Measurements from ENCODE around the gene SECTM1.

SECTM1 gene

GRCh38 chr17:82332669-82333278 is 792 bp downstream of the SECTM1 start:
- H3K4me3 ChIP-seq: peak overlapping the region; percentile 77
- peak overlapping the region in 1 of 2 donors; percentile 63 for H3K27ac ChIP-seq
- no peak for DNase-seq (ENCODE audit: low spot score)
- TF ChIP-seq CTCF (IDR thresholded peaks at IDR 0.05): no peak

- no peak for TF ChIP-seq CTCF (IDR thresholded peaks at IDR 0.05)
- no peak overlapping the region for H3K27ac ChIP-seq
- DNase-seq (ENCODE audit: low spot score): no peak
- no peak overlapping the region for H3K4me3 ChIP-seq
Observed at GRCh38 chr17:82331345-82331939, 2.1 kb downstream of the SECTM1 start.

- no peak overlapping the region for H3K27ac ChIP-seq
Observed at GRCh38 chr17:82330322-82331239, 3.0 kb downstream of the SECTM1 start.

GRCh38 chr17:82329683-82330321 is 3.8 kb downstream of the SECTM1 start:
- DNase-seq (ENCODE audit: low spot score): no peak
- H3K4me3 ChIP-seq: no peak overlapping the region
- no peak overlapping the region for H3K27ac ChIP-seq
- TF ChIP-seq CTCF (IDR thresholded peaks at IDR 0.05): no peak

More at GRCh38 chr17:82330322-82331239, 3.0 kb downstream of the SECTM1 start:
- no peak for TF ChIP-seq CTCF (IDR thresholded peaks at IDR 0.05)
- no peak overlapping the region for H3K4me3 ChIP-seq
- DNase-seq (ENCODE audit: low spot score): no peak

GRCh38 chr17:82328994-82329507 is 4.5 kb downstream of the SECTM1 start:
- Histone ChIP-seq H3K4me3 (no peak overlapping the region), H3K27ac (no peak overlapping the region)
- no peak for DNase-seq (ENCODE audit: low spot score)
- no peak for TF ChIP-seq CTCF (IDR thresholded peaks at IDR 0.05)

- Histone ChIP-seq H3K27ac (no peak overlapping the region), H3K4me3 (no peak overlapping the region)
- TF ChIP-seq CTCF (IDR thresholded peaks at IDR 0.05): no peak
- no peak for DNase-seq (ENCODE audit: low spot score)
Observed at GRCh38 chr17:82328141-82328993, 5.2 kb downstream of the SECTM1 start.

Measured in coronary artery (tissue), 2 donors.